Hematopoietic multipotent progenitor cell treated with erythropoietin and hydrocortisone succinate and interleukin-3 and kit ligand, for 6 days (in vitro differentiated cells): ENCODE data around the gene ZNF14.
A peak's percentile ranks its signal among the peaks of the same experiment; 100 is the strongest.
"Not testable (repeated sequence)": the region's sequence is repeated elsewhere in the genome, so short reads cannot be mapped to it uniquely, and the experiment has no call there.

Experiments
- DNase-seq: peaks from one replicate; pipeline ENCODE4 v3.0.0-alpha.2; 2015

ZNF14 gene

DNA sequence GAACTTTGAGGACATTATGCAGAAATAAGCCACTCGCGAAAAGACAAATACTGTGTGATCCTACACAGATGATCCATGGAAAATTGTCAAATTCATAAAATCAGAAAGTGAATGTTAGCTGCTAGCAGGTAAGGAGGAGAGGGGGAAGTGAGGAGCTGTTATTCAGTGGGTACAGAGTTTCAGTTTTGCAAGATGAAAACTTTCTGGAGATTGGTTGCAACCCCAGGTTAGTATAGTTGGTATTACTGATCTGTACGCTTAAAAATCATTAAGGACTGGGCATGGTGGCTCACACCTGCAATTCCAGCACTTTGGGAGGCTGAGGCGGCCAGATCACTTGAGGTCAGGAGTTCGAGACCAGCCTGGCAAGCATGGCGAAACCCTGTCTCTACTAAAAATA, 46.3 kb downstream of the ZNF14 start:
- no peak for DNase-seq

DNA sequence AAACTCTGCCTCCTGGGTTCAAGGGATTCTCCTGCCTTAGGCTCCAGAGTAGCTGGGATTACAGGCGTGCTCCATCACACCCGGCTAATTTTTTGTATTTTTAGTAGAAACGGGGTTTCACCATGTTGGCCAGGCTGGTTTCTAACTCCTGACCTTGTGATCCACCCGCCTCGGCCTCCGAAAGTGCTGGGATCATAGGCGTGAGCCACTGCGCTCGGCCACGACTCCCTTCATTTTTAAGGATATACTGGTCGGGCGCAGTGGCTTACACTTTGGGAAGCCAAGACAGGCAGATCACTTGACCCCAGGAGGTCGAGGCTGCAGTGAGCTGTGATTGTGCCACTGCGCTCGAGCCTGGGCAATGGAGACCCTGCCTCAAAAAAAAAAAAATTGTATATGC, 46.8 kb downstream of the ZNF14 start:
- not testable (repeated sequence) for DNase-seq

- no peak for DNase-seq
Observed at GRCh38 chr19:19679176-19680073, 53.5 kb downstream of the ZNF14 start.

- DNase-seq = no peak
Observed at GRCh38 chr19:19677579-19677978, 55.3 kb downstream of the ZNF14 start.

DNA sequence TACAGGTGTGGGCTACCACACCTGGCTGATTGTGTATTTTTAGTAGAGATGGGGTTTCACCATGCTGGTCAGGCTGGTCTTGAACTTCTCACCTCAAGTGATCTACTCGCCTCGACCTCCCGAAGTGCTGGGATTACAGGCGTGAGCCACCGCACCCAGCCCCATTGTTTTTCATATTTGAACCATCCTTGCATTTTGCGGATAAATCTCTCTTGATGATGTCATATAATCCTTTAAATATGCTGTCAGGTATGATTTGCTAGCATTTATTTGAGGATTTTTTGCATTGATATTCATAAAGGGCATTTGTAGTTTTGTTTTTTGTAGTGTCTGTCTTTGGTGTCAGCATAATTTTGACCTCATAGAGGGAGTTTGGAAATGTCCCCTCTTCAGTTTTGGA, 58.6 kb downstream of the ZNF14 start:
- no peak for DNase-seq

DNA sequence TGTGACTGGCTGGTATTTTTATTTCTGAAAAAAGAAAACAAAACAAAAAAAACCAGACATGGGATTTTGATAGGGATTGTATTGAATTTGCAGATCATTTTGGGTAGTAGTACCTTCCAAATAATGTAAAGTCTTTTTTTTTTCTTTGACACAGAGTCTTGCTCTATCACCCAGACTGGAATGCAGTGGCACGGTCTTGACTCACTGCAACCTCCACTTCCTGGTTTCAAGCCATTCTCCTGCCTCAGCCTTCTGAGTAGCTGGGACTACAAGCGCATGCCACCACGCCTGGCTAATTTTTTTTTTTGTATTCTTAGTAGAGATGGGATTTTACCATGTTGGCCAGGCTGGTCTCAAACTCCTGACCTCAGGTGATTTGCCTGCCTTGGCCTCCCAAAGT, 60.1 kb downstream of the ZNF14 start:
- no peak for DNase-seq

- DNase-seq = no peak
Observed at GRCh38 chr19:19670070-19670551, 62.8 kb downstream of the ZNF14 start.

GRCh38 chr19:19668230-19669012, 64.5 kb downstream of the ZNF14 start, which contains the start of gene ZNF101:
TSS of gene ZNF101 (plus strand) at chr19:19668839. CDS start at chr19:19668964, 125 bp downstream.
- DNase-seq = peak; percentile 99

GRCh38 chr19:19665420-19665948, 67.4 kb downstream of the ZNF14 start:
- not testable (repeated sequence) for DNase-seq

- peak; percentile 99 for DNase-seq
Observed at GRCh38 chr19:19663256-19664120, 69.4 kb downstream of the ZNF14 start, which contains the start of gene ATP13A1. TSS of gene ATP13A1 (minus strand) at chr19:19663676. CDS start at chr19:19663666, 10 bp downstream.

DNA sequence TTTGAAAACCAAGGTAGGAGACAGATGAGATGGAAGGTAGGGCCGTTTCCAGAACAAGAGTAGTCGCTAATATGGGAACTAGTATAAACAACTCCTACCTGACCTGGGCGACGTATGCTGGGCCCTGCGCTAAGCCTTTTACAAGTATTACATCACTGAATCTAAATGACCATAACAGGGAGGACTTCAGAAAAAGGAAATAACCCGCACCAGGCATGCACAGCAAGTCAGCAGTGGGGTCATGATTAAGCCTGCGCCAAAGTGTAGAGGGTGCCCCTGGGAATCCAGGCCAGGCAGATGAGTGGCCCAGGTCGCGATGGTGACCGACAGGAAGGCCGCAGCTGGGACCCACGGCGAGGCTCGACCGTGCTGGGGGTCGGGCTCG, 70.0 kb downstream of the ZNF14 start:
- no peak for DNase-seq

DNA sequence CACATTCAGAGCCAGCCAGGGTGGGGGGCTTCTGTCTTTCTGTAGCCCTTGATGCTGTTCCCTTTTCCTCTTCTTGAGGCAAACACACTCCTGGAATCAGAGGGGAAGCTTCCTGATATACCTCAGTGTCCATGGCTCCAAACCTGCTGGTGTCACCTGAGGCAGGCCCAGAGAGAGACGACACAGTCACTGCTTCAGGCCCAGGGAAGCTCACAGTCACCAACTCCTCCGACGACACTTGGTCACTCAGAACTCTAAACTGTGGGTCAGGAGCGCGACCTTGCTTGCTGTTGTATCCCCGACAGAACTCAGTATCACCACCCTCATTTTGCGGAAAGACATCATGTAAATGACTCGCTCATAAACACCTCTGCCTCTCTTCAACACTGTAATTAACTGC, 70.6 kb downstream of the ZNF14 start:
- DNase-seq = no peak

DNA sequence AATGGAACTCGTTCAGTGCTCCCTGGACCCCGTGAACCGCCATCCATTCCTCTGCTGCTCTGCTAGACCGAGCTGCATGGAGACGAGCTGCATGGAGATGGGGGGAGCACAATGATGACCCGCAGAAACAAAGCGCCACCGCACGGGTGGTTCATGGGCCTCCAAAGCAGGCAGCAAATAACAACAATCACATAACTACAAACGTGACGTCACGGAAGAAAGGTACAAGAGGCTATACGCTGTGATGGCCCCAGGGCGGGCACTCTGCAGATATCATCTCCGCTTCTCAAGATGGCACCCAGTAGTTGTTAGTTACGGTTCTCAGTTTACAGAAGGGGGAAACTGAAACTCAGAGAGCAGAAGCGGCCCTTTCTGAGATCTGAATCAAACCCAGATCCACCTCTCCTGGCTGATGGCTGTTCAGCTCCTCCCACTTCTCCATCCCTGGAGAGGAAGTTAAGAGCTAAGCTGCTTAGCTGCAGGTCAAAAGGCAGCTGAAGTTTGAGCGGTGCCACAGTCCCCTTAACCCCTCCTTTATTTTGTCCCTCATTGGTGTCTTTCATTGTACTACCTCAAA, 71.1 kb downstream of the ZNF14 start:
- peak; percentile 65 for DNase-seq

DNA sequence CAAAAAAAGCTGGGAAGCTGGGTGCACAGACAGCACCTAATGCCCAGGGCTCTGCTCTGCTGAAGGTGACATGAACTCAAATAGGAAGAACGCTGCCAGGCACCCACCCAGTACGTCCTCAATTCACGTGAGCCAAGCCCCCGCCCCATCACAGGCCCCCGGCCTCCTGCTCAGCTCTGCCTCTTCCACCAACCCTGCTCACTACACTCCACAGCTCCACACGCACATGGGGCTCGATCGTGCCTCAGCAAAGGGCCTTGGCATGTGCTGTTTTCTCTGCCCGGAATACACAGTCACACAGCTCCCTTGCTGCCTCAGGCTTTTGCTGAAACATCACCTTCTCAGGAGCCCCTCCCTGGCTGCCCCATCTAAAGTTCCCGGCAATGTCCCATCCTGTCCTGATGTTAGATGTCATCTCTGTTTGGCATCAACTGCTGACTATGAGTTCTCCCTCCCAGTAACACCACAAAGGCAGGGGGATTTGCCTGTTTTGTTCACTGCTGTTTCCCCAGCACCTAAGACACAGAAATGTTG, 71.7 kb downstream of the ZNF14 start:
- no peak for DNase-seq
